HG03521 (cell line): ENCODE measurements around the gene RPS6KB2.

Experiments
- ATAC-seq: cut with Tn5 transposase; IDR thresholded peaks from one replicate; pipeline ENCODE4 v1.9.1; 2021; ENCODE audit warnings: mild to moderate bottlenecking, moderate library complexity; ENCODE audit not compliant: unreplicated experiment

RPS6KB2 gene

GRCh38 chr11:67441098-67441563 is 12.8 kb downstream of the RPS6KB2 start:
- no peak for ATAC-seq

GRCh38 chr11:67441731-67442351 is 13.5 kb downstream of the RPS6KB2 start:
- ATAC-seq: no peak

GRCh38 chr11:67442504-67443404 is 14.5 kb downstream of the RPS6KB2 start:
- peak; percentile 2 for ATAC-seq

GRCh38 chr11:67445515-67445914 is 17.2 kb downstream of the RPS6KB2 start:
- no peak for ATAC-seq

DNA sequence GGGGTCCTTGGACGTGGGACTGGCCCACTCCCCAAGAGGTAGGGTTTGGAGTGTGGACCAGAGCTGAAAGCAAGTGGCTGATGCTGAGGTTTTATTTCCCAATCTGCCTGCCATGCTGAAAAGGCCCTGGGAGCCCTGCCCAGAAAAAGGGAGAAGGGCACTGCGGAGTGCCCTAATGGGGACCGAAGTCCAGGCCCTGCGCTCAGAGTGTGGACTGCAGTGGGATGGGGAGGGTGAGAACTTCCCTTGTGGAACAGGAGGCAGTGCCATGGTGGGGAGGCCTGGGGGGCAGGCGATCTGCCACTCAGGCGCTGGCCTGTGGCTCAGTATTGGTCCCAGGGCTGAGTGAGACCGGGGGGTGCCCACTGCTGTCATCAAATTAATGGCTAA is 19.9 kb downstream of the RPS6KB2 start:
- no peak for ATAC-seq

GRCh38 chr11:67449116-67449844 is 21.0 kb downstream of the RPS6KB2 start:
- no peak for ATAC-seq

DNA sequence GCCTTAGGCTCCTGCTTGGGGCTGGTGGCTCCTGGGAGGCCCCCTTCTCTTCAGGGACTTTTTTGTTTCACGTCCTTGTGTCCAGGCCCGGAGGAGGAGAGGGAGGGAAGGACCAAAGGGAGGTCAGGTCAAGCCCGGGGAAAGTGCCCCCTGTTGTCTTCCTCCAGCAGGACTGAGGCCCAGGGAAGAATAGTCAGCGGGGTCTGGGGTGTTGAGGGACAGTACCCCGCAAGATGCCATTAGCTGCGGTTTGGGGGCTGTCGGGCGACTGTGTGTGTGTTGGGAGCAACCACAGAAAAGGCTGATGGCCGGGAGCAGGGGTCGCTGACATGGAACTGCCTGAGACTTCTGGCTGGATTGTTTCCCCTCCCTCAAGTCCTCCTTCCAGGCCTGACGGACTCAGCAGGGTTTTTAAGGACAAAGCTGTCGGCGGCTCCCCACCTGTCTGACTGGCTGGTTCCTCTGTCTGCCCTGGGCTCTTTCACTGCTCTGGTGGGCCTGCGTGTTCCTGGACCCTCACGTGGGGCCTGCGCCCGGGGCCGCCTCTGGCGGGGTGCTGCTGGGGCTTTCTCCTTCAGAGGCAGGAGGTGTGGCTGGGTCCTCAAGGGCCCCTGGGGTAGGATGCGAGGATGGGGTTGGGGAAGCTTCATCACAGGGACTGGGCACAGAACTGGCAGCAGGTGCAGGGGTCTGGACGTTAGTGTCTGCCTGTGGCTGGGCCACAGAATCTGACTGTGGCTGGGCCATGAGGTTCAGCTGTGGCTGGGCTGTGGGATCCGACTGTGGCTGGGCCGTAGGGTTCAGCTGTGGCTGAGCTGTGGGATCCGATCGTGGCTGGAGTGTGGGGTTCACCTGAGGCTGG is 22.7 kb downstream of the RPS6KB2 start:
- ATAC-seq: no peak

DNA sequence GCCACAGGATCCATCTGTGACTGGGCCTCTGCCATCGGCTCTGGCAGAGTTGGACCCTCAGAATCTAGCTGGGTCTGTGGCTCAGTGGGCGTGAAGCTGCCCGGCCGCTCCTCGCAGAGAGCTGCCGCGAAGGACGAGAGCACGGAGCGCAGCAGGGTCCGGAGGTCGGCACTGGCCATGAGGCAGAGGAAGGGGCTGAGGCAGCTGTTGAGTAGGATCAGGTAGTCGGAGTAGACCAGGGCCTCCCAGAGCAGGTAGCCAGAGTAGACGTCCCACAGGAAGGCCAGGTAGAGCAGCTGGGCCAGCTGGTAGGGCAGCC is 23.3 kb downstream of the RPS6KB2 start:
- ATAC-seq: no peak

DNA sequence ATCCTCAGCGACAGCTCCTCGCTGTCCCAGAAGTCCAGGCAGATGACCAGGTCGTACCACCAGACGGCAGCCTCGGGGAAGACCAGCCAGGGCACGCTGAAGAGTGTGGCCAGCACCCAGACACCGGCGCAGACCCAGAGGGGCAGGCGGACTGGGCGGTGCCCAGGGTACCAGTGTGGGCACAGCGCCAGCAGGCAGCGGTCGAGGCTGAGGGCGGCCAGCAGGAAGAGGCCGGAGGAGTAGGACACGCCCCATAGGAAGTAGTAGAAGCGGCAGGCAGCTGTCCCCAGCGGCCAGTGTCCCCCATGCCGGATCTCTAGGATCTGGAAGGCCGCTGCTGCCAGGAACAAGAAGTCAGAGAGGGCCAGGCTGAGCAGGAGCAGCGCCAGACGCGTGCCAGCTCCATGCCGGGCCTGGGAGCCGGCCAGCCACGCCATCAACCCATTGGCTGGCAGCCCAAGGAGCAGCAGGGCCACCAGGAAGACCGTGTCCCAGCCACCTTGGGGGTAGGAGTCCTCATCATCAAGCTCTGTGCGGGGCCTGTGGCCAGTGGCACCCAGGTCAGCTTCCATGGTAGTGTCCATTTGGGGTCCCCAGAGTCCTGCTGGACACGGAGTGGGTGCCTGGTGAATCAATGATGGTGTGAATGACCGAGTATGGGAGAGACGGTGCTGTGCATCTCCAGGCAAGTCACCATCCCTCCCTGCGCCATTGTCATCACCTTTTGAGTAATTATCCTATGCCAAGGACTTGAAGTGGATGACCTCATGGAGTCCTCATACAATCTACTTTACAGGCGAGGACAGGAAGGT is 24.1 kb downstream of the RPS6KB2 start, which contains the start of gene GPR152:
Gene GPR152 (minus strand): TSS at position 589 of the 812 bp plus-strand sequence. CDS start 5 bp downstream, at position 584.
- no peak for ATAC-seq

DNA sequence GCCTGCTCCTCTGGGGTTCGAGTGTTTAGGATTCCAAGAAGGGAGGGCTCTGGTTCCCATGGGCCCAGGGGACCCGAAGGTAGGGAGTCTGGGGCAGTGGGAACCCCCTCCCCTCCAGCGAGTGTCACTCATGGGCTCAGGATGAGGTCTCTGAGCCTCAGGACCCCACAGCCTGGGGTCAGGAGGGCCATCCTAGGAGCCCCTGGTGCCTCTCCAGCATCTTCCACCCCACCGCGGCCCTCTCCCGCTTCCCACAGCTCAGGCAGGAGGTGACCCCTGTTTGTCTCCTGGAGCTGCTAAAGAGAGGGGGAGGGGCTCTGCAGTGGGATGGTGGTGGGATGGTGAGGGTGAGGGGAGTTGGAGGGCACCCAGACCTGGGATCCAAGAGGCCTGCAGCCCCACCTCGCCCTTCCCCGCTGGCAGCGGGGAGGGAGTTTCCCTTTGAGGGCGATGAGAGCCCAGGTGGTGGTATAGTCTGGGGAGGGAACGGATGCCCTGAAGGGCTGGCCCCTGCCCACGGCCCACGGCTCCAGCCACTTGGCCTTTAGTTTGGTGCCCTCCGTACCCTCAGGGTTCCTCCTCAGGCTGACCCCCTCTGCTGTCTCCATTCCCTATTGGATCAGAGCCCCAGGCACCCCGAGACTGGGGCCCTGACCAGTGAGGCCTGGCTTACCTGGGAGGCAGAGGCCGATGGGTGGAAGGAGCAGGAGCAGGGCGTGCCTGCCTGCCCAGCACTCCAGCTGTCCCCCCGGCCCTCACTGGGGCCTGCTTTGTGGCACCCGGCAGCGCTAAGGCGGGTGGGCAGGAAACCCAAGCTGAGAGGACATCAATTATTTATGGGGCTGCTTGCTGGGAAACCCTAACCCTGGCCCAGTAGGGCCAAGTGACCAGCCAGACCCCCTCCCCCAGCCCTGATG is 25.8 kb downstream of the RPS6KB2 start:
- no peak for ATAC-seq

GRCh38 chr11:67455054-67455453 is 26.8 kb downstream of the RPS6KB2 start, which contains the start of gene CABP4:
Gene CABP4, plus strand, starts transcription at chr11:67455354. Its CDS starts 70 bp downstream, at chr11:67455424.
- ATAC-seq: no peak

DNA sequence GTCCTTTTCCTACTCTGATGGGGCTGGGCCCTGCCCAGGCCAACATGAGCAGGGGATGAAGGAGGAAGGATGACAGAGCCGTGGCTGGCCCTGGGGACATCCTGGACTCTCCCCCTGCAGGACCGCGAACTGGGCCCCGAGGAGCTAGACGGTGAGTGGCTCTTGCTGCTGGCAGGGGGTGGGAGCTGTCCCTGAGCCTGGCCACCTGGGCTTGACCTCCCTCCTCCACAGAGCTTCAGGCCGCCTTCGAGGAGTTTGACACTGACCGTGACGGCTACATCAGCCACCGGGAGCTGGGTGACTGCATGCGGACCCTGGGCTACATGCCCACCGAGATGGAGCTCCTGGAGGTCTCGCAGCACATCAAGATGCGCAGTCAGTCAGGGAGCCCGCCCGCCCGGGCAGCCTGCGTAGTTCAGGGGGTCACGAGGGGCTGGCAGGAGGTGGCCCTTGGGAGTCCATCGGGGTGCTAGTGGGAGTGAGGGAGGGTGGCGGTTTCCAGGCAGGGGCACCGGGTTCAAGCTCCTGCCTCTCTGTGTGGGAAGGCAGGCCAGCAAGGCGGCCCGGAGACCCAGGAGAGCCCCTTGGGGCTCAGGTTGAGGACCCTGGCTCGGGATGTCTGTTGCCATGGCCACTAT is 27.9 kb downstream of the RPS6KB2 start:
- ATAC-seq: no peak

GRCh38 chr11:67457453-67457852 is 29.2 kb downstream of the RPS6KB2 start:
- ATAC-seq: no peak

- no peak for ATAC-seq
Observed at GRCh38 chr11:67458266-67458665, 30.0 kb downstream of the RPS6KB2 start.

GRCh38 chr11:67463186-67463585 is 34.9 kb downstream of the RPS6KB2 start:
- ATAC-seq: no peak

DNA sequence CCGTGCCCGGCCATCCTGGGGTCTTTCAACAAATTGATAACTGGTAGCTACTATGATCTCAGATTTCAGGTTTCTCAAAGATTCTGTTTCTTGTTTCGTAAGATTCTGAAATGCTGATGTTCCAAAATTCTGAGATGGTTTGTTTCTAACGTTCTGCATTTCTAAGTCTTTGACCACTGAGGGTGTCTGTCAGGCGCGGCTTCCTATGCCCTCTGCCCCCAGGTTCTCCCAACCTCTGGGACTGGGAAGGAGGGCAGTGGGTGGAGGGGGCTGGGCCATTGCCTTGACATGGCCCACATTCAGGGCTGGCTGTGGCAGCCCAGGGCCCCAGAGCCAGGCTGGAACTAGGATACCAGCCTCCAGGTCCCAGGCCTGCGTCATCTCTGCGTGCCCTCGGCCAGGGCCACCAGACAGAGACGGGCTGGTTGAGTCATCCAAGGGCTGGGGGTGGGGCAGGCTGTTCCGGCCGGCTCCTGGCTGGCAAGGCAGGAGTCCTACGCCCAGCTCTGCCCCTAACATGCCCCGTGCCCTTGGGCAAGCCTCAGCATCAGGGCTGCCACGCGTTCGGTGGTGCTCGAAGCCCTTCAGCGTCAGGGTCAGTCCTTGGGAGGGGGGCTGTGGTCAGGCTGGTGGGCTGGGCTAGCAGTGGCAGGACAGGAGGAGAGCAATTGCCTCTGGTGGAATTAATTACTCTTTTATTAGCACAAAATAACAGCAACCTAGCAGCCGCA is 35.6 kb downstream of the RPS6KB2 start:
- no peak for ATAC-seq

- ATAC-seq: peak; percentile 52
Observed at GRCh38 chr11:67464411-67465188, 36.3 kb downstream of the RPS6KB2 start.
